Pancreas (tissue), 10 donors: ENCODE results near the gene SLC25A22. TPM values are rescaled to one million over a fixed set of nuclear protein-coding genes. Genes with fewer than 3 reads are reported as not detected.
A peak's percentile ranks its signal among the peaks of the same experiment; 100 is the strongest.

Source experiments
- ATAC-seq, 4 donors: fragments of 200-7000 bp; cut with Tn5 transposase; one replicate each; pipeline versions ENCODE4 v1.8.0 to v1.9.1; 2020; ENCODE audit warnings: mild to moderate bottlenecking in 4 of 4, moderate library complexity in 4 of 4
- DNase-seq, 6 donors: peaks; one replicate each; pipeline ENCODE4 v3.0.0-alpha.2; 2020
- FAIRE-seq: peaks from 2 replicates; lab custom pipeline; 2012; peaks lifted over from hg19 to GRCh38; lab: Jason Lieb, UNC
- H3K27ac ChIP-seq, 4 donors: fragments of 200-600 bp; sonication (generic); 1 replicate in 3 of 4; 2 replicates in 1 of 4; pipeline versions ENCODE4 v1.5.0 to v1.8.0; 2020
- H3K27me3 ChIP-seq, 4 donors: fragments of 200-600 bp; one replicate each; pipeline ENCODE4 v1.8.0; 2021
- H3K36me3 ChIP-seq, 3 donors: fragments of 200-600 bp; sonication (generic) in 1 of 3; one replicate each; pipeline versions ENCODE4 v1.5.0 to v1.8.0; 2020 to 2021
- H3K4me1 ChIP-seq, 3 donors: fragments of 200-600 bp; one replicate each; pipeline ENCODE4 v1.8.0; 2021
- H3K4me3 ChIP-seq, 4 donors: fragments of 200-600 bp; sonication (generic) in 2 of 4; one replicate each; pipeline versions ENCODE4 v1.5.0 to v1.8.0; 2020 to 2021
- H3K9me3 ChIP-seq, 4 donors: fragments of 200-600 bp; one replicate each; pipeline ENCODE4 v1.8.0; 2021
- CTCF ChIP-seq, 4 donors: fragments of 200-600 bp; sonication (generic) in 3 of 4; IDR thresholded peaks; one replicate each; pipeline versions ENCODE4 v1.5.0 to v1.8.0; 2021; ENCODE audit warnings: antibody characterized with exemption in 4 of 4
- WGBS, 2 donors: extraction: QIAGEN DNeasy Blood & Tissue Kit; methylation state at CpG; one replicate each; pipeline ENCODE4 v1.1.7; 2013; 5-methylcytosine and 5-hydroxymethylcytosine counted together
- intact Hi-C, 3 donors: fragments of 100-400 bp; cut with DNase I; formaldehyde crosslinking; loops; one replicate each; pipeline versions ENCODE4 v1.11.1 to v1.14.2; 2022
- polyA plus RNA-seq, 2 donors: library from polyadenylated mRNA; stranded (reverse); fragments of 200-250 nt; gene quantifications; one replicate each; pipeline ENCODE4 v1.2.3, GENCODE V29; 2013
- total RNA-seq, 6 donors: library from RNA; stranded (reverse); fragmentation: NEBNext Ultra II Directional in 4 of 6; extraction: Animal tissue kit (Norgen Biotek cat#: 25700) in 4 of 6; gene quantifications; one replicate each; pipeline versions ENCODE4 v1.2.1 to v1.2.4, GENCODE V29; 2021 to 2023
- donor health status: healthy with polysubstance abuse.
- donor health status: DM: no; HTN: no; CAD: no; lungs with moderate emphysema.
- donor health status: DM: no; HTN: no; CAD: no.
- donor health status: control.
- donor health status: control.
- donor health status: Bipolar disorder and iron deficiency.
- donor health status: DM: yes; HTN: yes; CAD: no.
- donor health status: DM: no; HTN: no; CAD: no.
- donor health status: DM: no; HTN: no; CAD: no.
- donor health status: DM: yes; HTN: yes; CAD: no.

SLC25A22 gene
- total and polyA plus RNA-seq, 8 donors, result 32.2 to 84.0 (median 42.9) TPM

GRCh38 chr11:797296-798092 is 587 bp downstream of the SLC25A22 start:
- no peak for TF ChIP-seq CTCF (IDR thresholded peaks at IDR 0.05)
- Histone ChIP-seq H3K9me3 (no peaks in the 10 kb centered on the region), H3K27ac (peak overlapping the region; percentile 86 to 90 (median 88)), H3K4me3 (peak overlapping the region; percentile 60 to 85 (median 70)), H3K27me3 (no peaks in the 10 kb centered on the region), H3K36me3 (peaks cover 0 to 5% (median 0%) of the 10 kb centered on the region in 3 donors), H3K4me1 (peaks cover 8 to 17% (median 8%) of the 10 kb centered on the region in 3 donors)
- DNase-seq (peak; percentile 63 to 90 (median 75)), FAIRE-seq (no peak), ATAC-seq (peak; percentile 2 to 60 (median 23))
- intact Hi-C loops, result no loop called here
- 0% methylated on average over 55 to 57 of the region's 57 CpGs for WGBS, 2 donors

- DNase-seq, result peak in 2 of 6 donors; percentile 59 to 82
- H3K4me1 ChIP-seq, result peaks cover 8 to 17% (median 8%) of the 10 kb centered on the region in 3 donors
Observed at GRCh38 chr11:796565-797295, 1.4 kb downstream of the SLC25A22 start.

GRCh38 chr11:795634-796564 is 2.2 kb downstream of the SLC25A22 start:
- peak; percentile 74 to 89 (median 80) for DNase-seq
- no peak for TF ChIP-seq CTCF (IDR thresholded peaks at IDR 0.05)
- Histone ChIP-seq H3K4me1 (peaks cover 8 to 17% (median 8%) of the 10 kb centered on the region in 3 donors), H3K27ac (peak overlapping the region; percentile 86 to 90 (median 88)), H3K36me3 (peaks cover 0 to 14% (median 4%) of the 10 kb centered on the region in 3 donors), H3K27me3 (no peaks in the 10 kb centered on the region), H3K4me3 (peak overlapping the region; percentile 42 to 85 (median 66)), H3K9me3 (no peaks in the 10 kb centered on the region)
- intact Hi-C loops, result no loop called here
- FAIRE-seq, result no peak
- whole genome bisulfite sequencing, 2 donors, result 1 to 4% methylated on average over 26 of the region's 26 CpGs
- peak; percentile 38 to 61 (median 58) for ATAC-seq

More at GRCh38 chr11:796565-797295, 1.4 kb downstream of the SLC25A22 start:
- no peak for ATAC-seq
- Histone ChIP-seq H3K27me3 (no peaks in the 10 kb centered on the region), H3K27ac (peak overlapping the region; percentile 86 to 90 (median 88)), H3K4me3 (peak overlapping the region; percentile 60 to 85 (median 70)), H3K36me3 (peaks cover 0 to 10% (median 4%) of the 10 kb centered on the region in 3 donors), H3K9me3 (no peaks in the 10 kb centered on the region)
- no peak for FAIRE-seq
- WGBS, 2 donors, result 16% methylated on average over 17 to 18 of the region's 18 CpGs
- TF ChIP-seq CTCF (IDR thresholded peaks at IDR 0.05), result no peak
- intact Hi-C loops, result no loop called here

- Histone ChIP-seq H3K4me3 (peak overlapping the region; percentile 42 to 85 (median 66)), H3K27me3 (no peaks in the 10 kb centered on the region), H3K9me3 (no peaks in the 10 kb centered on the region), H3K4me1 (peaks cover 8 to 17% (median 8%) of the 10 kb centered on the region in 3 donors), H3K36me3 (peaks cover 0 to 14% (median 4%) of the 10 kb centered on the region in 3 donors), H3K27ac (peak overlapping the region; percentile 86 to 90 (median 88))
- intact Hi-C loops, result no loop called here
- DNase-seq (peak; percentile 88 to 97 (median 94)), ATAC-seq (peak; percentile 46 to 51 (median 49)), FAIRE-seq (no peak)
- no peak for TF ChIP-seq CTCF (IDR thresholded peaks at IDR 0.05)
- WGBS, 2 donors, result 10 to 14% methylated on average over 36 to 38 of the region's 38 CpGs
Observed at GRCh38 chr11:794766-795633, 3.1 kb downstream of the SLC25A22 start.
